Measurements from ENCODE around the gene DIP2C. TPM values are rescaled to one million over a fixed set of nuclear protein-coding genes. Genes with fewer than 3 reads are reported as not detected.

The DIP2C gene, protein sequence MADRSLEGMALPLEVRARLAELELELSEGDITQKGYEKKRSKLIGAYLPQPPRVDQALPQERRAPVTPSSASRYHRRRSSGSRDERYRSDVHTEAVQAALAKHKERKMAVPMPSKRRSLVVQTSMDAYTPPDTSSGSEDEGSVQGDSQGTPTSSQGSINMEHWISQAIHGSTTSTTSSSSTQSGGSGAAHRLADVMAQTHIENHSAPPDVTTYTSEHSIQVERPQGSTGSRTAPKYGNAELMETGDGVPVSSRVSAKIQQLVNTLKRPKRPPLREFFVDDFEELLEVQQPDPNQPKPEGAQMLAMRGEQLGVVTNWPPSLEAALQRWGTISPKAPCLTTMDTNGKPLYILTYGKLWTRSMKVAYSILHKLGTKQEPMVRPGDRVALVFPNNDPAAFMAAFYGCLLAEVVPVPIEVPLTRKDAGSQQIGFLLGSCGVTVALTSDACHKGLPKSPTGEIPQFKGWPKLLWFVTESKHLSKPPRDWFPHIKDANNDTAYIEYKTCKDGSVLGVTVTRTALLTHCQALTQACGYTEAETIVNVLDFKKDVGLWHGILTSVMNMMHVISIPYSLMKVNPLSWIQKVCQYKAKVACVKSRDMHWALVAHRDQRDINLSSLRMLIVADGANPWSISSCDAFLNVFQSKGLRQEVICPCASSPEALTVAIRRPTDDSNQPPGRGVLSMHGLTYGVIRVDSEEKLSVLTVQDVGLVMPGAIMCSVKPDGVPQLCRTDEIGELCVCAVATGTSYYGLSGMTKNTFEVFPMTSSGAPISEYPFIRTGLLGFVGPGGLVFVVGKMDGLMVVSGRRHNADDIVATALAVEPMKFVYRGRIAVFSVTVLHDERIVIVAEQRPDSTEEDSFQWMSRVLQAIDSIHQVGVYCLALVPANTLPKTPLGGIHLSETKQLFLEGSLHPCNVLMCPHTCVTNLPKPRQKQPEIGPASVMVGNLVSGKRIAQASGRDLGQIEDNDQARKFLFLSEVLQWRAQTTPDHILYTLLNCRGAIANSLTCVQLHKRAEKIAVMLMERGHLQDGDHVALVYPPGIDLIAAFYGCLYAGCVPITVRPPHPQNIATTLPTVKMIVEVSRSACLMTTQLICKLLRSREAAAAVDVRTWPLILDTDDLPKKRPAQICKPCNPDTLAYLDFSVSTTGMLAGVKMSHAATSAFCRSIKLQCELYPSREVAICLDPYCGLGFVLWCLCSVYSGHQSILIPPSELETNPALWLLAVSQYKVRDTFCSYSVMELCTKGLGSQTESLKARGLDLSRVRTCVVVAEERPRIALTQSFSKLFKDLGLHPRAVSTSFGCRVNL (N-terminal part only)
- 9.5 and 24.9 TPM in 2 replicates for total RNA-seq (ENCODE audit: low replicate concordance)

DNA sequence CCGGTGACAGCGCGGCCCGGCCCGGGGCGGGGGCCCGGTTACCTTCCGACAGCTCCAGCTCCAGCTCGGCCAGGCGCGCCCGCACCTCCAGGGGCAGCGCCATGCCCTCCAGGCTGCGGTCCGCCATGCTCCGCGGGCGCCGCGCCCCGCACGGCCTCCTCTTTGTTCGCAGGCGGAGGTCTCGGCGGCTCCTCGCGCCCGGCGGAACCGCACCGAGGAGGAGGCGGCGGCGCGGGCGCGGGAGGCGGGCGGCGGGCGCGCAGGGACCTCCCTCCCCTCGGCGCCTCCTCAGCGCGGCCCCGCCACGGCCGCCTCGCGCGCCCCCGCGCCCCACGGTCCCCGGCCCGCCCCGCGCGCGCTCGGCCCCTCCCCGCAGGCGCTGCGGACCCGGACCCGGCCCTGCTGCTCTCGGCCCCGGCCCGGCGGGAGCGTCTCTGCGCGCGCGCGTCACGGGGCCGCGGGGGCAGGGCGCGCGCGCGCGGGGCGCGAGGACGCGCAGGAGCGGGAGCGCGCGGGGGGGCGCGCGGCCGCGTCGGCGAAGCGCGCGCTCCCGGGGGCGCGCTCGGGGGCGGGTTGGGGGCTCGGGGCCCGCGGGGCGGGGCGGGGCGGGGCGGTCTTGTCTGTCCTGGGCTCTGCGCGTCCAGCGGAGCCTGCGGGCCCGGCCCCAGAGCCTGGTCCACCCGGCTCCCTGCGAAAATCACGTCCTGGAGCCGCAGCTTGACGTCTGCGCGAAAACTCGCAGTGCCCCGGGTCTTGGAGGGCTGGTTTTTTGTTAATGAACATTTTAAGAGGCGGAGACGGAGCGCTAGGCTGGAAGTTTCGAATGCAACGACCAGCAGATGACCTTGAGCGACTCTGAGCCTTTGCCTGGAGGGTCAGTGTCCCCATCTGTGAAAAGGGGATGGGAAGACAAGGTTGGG lies at the start of gene DIP2C:
TSS of gene DIP2C (minus strand) at position 217 of the 920 bp plus-strand sequence. CDS start at position 127, 90 bp downstream.

Other genes with a start within 250 kb of the DIP2C start
- 14.5 and 20.7 TPM in 2 replicates for gene LARP4B, start 242.0 kb upstream of the DIP2C start, total RNA-seq (ENCODE audit: low replicate concordance)